ENCODE results near the gene OPN1SW.

OPN1SW gene

GRCh38 chr7:128775744-128776474 lies at the start of gene OPN1SW:
TSS of gene OPN1SW (minus strand) at chr7:128775794. CDS start at chr7:128775781, 13 bp downstream.
- no peaks in the 10 kb centered on the region for H3K9me3 ChIP-seq (ENCODE audit: insufficient read depth, low read depth, low read length)
- no peaks in the 10 kb centered on the region for H3K27me3 ChIP-seq (ENCODE audit: insufficient read depth, low read length, poor library complexity, severe bottlenecking)
- peaks cover 18% of the 10 kb centered on the region; the same call in 1 of the 2 replicates for H3K36me3 ChIP-seq (ENCODE audit: insufficient read depth, low read length)
- no peak within 1 kb of the TSS for H2AFZ ChIP-seq (ENCODE audit: low read length)
- no peak for TF ChIP-seq EZH2phosphoT487 (IDR thresholded peaks at IDR 0.05; ENCODE audit: borderline replicate concordance)
- no peak for TF ChIP-seq CTCF (conservative IDR thresholded peaks at IDR 0.05; ENCODE audit: low read length)
- H3K79me2 ChIP-seq (ENCODE audit: insufficient read depth, low read length) = no peaks in the 10 kb centered on the region
- H4K20me1 ChIP-seq (ENCODE audit: insufficient read depth, low read length, poor library complexity, severe bottlenecking) = no peaks in the 10 kb centered on the region
- no peak within 1 kb of the TSS for H3K9ac ChIP-seq (ENCODE audit: low read depth, low read length, poor library complexity, severe bottlenecking)
- no peaks in the 10 kb centered on the region for H3F3A ChIP-seq (ENCODE audit: low read depth)
- H3K4me1 ChIP-seq (ENCODE audit: insufficient read depth, low read length, poor library complexity, severe bottlenecking) = no peaks in the 10 kb centered on the region
- H3K9me2 ChIP-seq (replicated peaks; ENCODE audit: low read depth, low read length) = no peaks in the 10 kb centered on the region
- H3K4me3 ChIP-seq (ENCODE audit: low read length, poor library complexity, severe bottlenecking) = no peak within 1 kb of the TSS
- H3K4me2 ChIP-seq (ENCODE audit: low read depth, low read length, poor library complexity, severe bottlenecking) = no peak within 1 kb of the TSS

- TF ChIP-seq EZH2phosphoT487 (IDR thresholded peaks at IDR 0.05; ENCODE audit: borderline replicate concordance) (no peak), CTCF (conservative IDR thresholded peaks at IDR 0.05; ENCODE audit: low read length) (no peak)
- Histone ChIP-seq H3K9ac (ENCODE audit: low read depth, low read length, poor library complexity, severe bottlenecking) (no peak overlapping the region), H3K27me3 (ENCODE audit: insufficient read depth, low read length, poor library complexity, severe bottlenecking) (no peaks in the 10 kb centered on the region), H2AFZ (ENCODE audit: low read length) (no peak overlapping the region), H3K36me3 (ENCODE audit: insufficient read depth, low read length) (no peaks in the 10 kb centered on the region), H3K79me2 (ENCODE audit: insufficient read depth, low read length) (no peaks in the 10 kb centered on the region), H4K20me1 (ENCODE audit: insufficient read depth, low read length, poor library complexity, severe bottlenecking) (no peaks in the 10 kb centered on the region), H3K4me2 (ENCODE audit: low read depth, low read length, poor library complexity, severe bottlenecking) (no peak overlapping the region), H3K4me1 (ENCODE audit: insufficient read depth, low read length, poor library complexity, severe bottlenecking) (peaks cover 17% of the 10 kb centered on the region), H3F3A (ENCODE audit: low read depth) (no peaks in the 10 kb centered on the region), H3K9me3 (ENCODE audit: insufficient read depth, low read depth, low read length) (no peaks in the 10 kb centered on the region), H3K4me3 (ENCODE audit: low read length, poor library complexity, severe bottlenecking) (no peak overlapping the region), H3K9me2 (replicated peaks; ENCODE audit: low read depth, low read length) (no peaks in the 10 kb centered on the region)
Observed at GRCh38 chr7:128821724-128822123, 46.1 kb upstream of the OPN1SW start.

GRCh38 chr7:128818694-128819093 lies 43.1 kb upstream of the OPN1SW start:
- no peak overlapping the region for H2AFZ ChIP-seq (ENCODE audit: low read length)
- no peaks in the 10 kb centered on the region for H3K9me3 ChIP-seq (ENCODE audit: insufficient read depth, low read depth, low read length)
- no peaks in the 10 kb centered on the region for H3K36me3 ChIP-seq (ENCODE audit: insufficient read depth, low read length)
- peaks cover 17% of the 10 kb centered on the region for H3K4me1 ChIP-seq (ENCODE audit: insufficient read depth, low read length, poor library complexity, severe bottlenecking)
- H3K4me2 ChIP-seq (ENCODE audit: low read depth, low read length, poor library complexity, severe bottlenecking) = no peak overlapping the region
- H3K4me3 ChIP-seq (ENCODE audit: low read length, poor library complexity, severe bottlenecking) = no peak overlapping the region
- H3F3A ChIP-seq (ENCODE audit: low read depth) = no peaks in the 10 kb centered on the region
- no peak overlapping the region for H3K9ac ChIP-seq (ENCODE audit: low read depth, low read length, poor library complexity, severe bottlenecking)
- no peak for TF ChIP-seq CTCF (conservative IDR thresholded peaks at IDR 0.05; ENCODE audit: low read length)
- no peak for TF ChIP-seq EZH2phosphoT487 (IDR thresholded peaks at IDR 0.05; ENCODE audit: borderline replicate concordance)
- no peaks in the 10 kb centered on the region for H3K27me3 ChIP-seq (ENCODE audit: insufficient read depth, low read length, poor library complexity, severe bottlenecking)
- no peaks in the 10 kb centered on the region for H3K79me2 ChIP-seq (ENCODE audit: insufficient read depth, low read length)
- H4K20me1 ChIP-seq (ENCODE audit: insufficient read depth, low read length, poor library complexity, severe bottlenecking) = no peaks in the 10 kb centered on the region
- H3K9me2 ChIP-seq (replicated peaks; ENCODE audit: low read depth, low read length) = no peaks in the 10 kb centered on the region
